NCI-H2081 treated with DMSO at 0.1 percent for 48 hours (cell line): ENCODE results near the gene POU2F2.
"Not testable (repeated sequence)": the region's sequence is repeated elsewhere in the genome, so short reads cannot be mapped to it uniquely, and the experiment has no call there.

Source experiments
- DNase-seq: peaks from one replicate; lab custom pipeline; 2025; lab: John Stamatoyannopoulos, UW

The POU2F2 gene

DNA sequence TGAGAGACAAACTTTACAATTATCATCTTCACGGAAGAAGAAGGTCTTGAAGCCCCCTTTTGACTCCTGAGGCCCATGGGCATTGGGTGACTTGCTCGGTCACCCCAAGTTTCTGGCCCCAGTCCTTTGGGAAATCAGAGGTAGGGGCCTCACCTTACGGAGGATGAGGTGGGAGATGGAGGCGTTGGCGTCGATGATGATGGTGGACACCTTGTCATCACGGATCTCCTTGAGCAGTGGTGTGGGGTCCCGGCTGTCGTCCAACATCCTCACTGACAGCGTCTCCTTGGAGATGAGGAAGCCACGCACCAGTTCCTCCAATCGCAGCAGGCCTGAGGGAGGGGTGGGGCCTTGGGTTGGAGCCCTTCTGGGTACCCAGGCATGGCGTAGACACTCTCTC, 73.0 kb downstream of the POU2F2 start:
- no peak for DNase-seq

DNA sequence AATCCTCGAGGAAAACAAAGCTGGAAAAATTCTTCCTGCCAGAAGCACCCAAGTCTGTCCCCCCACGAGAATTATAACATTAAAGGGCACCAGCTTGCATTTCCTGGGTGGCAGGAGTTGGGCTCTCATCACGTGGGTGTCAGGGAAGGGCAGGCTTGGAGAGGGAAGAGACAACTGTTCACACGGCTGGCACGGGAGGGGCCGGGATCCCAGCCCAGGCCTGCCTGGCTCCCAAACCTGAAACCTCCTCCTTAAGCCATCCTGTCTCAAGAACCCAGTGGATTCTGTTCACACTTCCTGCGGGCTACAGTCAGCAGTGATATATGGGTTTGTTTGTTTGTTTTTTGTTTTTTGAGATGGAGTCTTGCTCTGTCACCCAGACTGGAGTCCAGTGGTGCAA, 74.4 kb downstream of the POU2F2 start:
- DNase-seq, result no peak

DNA sequence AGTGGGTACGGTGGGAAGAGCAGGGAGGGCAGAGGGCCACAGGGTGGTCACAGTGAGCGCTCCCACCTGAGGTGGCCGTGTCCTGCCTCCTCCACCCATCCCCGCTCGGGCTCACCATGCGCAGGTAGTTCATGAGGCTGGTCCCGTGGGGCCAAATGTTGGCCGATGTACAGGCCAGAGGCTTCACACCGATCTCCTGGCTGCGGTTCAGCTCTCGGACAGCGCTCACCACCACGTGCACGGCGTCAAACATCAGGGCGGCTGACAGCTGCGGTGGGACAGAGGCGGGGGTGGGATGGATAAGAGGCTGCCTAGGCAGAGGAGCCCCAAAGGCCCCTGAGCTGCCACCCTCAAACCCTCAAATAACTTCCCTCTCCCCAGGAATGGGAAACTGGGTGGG, 78.0 kb downstream of the POU2F2 start:
- no peak for DNase-seq

DNA sequence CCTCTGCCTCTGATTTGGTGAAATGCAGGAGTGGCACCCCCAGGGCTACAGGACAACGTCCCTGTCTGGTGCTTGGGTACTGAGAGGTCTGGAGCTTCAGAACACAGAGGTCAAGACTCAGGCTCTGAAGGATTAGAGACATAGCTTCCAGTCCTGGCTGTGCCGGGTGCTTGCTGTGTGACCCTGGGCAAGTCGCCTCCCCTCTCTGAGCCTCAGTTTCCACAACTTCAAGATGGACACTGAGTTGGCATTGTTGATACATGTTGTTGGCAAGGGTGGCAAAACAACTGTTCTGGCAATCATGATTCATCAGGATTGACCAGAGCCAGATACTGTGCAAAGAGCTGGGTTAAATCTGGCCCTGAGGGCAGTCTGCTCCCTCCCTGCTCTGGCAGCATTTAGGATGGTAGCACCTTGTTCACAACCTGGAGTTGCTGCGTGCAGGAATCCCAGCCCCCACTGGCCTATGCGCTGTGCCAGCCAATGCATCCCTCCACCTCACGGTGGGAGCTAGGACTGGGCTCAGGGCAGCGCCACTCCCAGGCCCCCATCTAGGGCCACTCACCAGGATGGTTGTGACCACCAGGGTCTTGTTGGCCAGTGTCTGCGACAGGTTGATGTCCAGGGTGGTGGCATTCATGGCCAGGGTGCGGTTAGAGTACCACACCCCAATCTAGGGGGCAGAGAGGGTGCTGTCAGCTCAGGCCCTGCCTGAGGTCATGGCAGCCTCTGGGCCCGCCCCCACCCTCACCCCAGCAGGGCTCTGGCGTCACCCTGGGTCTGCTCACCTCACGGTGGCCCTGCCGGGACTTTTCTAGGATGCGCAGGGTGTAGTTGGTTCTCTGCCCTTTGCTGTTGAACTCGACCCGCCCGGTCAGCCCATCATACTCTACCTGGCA, 79.0 kb downstream of the POU2F2 start:
- DNase-seq, result no peak

DNA sequence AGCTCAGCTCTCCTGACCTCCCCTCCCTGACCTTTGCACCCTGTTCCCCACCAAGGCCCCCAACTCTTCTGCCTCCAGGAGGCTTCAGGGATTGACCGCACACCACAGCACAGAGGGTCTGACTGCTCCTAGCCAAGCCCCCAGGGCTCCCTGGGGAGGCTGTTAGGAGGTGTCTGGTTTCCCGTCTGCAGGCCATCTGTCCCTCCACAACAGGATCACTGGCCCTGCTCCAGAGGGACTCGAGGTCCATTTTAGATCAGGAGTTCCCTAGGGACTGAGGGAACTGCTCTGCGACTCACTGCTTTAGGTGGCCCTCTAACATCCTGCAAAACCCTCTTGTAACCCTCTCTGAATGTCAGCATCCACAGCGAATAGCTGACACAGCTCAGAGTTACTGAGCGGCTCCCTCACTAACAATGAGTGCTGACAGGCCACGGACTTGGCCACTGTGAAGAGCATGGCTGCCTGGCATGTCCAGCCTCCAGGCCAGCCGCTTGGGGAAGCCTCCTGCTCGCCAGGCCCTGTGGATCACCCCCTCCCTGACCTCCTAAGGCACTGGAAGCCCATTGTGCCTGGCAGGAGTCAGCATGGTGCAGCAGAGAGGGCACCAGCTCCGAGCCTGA, 79.9 kb downstream of the POU2F2 start:
- DNase-seq, result no peak

DNA sequence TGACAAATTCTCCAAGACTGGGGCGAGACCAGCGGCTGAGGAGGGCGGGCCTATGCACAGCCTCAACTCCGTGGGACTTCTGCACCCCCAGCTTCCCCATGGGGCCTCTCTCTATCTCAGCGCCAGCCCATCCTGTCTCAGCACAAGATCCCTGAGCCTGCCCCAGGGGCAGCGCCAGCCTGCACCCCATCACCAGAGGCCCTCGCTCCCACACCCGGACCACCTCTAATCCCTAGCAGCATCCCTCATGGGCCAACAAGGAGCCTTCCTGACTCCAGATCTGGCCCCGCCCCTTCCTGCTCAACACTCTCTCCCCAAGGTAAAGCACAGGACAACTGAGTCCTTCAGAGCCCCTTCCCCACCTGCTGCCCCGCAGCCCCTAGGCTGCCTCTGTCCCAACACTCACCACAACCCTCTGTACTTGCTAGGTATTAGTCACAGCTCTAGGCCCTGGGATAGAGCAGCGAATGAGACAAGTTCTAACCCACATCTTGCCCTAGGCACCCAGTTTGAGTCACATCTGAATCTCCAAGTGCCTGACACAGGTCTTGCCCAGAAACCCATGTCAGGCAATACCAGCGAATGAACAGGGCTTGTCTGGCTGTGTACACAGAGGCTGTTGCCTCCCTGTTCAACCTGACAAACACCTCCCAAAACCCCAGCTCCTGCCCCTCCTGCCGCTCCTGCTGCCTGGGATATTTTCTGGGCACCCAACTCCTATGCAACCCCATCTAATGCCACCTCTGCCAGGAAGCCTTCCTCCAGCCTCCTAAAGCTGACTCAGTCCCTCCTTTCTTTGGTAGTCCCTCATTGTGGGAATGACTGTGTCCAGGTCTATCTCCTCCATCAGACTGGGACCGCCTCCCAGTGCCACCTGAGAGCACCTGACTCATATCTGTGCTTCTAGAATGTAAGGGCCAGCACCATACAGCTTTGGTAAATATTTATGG, 80.8 kb downstream of the POU2F2 start:
- DNase-seq, result no peak

DNA sequence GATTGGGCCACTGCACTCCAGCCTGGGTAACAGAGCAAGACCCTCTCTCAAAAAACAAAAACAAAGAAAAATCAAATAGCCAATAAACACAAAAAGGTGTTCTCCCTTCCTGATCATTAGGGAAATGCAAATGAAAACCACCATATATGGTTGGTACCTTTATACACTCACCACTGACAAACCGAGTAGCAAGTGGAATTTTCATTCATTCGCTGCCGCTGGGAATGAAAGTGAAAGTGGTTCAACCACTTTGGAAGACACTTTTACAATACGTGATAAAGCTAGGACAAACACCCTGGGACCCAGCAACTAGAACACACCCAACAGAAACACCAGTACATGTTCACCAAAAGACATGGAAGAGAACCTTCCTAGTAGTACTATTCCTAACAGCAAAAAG, 83.3 kb downstream of the POU2F2 start:
- DNase-seq, result no peak

DNA sequence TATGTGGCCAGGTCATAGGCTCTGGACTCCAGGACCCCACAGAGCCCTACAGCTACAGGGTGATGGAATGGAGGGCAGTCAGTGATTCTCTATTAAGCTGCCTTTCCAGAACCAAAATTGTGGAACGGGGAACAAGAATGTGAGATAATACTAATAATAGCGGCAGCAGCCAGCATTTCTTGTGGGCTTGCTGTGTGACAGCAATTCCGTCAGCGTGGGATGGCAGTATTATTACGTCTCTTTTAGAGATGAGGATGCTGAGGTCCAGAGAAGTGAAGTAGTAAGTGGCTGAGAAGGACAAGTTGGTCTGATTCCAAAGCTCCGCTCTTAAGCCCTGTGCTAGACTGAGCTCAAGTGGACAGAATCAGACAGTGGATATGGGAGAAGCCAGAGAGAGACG, 86.7 kb downstream of the POU2F2 start:
- DNase-seq, result no peak

DNA sequence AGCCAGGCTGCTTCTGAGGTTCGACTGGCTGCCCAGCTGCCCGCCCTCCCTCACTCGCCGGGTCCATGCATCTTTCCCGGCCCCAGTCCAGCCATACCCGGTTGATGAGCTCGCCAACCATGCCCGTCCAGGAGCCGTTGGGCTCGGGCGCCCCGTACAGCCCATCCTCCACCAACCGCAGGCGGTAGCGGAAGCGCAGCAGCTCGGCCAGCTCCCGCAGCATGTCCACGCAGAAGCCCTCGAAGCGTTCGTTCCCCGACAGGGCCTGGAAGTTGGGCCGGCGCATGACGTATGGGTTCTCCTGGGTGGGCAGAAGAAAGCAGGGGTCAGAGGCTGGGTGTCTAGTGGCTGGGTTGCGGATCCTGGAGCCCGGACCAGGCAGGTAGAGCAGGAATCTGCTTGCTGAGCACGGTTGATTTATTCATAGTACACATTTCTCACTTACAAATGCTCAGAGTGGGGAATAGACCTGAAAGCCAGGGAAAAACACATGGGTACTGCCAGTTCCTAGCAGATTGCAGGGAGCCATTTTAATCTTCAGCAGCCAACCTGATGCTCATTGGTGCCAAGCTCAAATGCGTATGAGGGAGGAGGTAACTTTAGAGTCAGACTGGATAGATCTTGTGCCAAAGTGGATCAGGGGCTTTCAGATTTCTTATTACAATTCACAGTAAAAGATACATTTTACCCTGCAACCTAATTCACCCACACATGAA, 89.6 kb downstream of the POU2F2 start:
- no peak for DNase-seq

DNA sequence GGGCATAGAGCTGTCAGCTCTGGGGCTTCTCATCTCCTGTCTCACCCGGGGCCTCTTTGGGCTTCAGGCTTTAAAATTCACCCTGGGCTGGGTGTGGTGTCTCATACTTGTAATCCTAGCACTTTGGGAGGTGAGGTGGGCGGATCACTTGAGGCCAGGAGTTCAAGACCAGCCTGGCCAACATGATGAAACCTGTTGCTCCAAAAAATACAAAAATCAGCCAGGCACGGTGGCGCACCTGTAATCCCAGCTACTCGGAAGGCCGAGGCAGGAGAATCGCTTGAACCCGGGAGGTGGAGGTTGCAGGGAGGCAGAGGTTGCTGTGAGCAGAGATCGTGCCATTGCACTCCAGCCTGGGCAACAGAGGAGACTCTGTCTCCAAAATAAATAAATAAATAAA, 91.8 kb downstream of the POU2F2 start:
- not testable (repeated sequence) for DNase-seq

DNA sequence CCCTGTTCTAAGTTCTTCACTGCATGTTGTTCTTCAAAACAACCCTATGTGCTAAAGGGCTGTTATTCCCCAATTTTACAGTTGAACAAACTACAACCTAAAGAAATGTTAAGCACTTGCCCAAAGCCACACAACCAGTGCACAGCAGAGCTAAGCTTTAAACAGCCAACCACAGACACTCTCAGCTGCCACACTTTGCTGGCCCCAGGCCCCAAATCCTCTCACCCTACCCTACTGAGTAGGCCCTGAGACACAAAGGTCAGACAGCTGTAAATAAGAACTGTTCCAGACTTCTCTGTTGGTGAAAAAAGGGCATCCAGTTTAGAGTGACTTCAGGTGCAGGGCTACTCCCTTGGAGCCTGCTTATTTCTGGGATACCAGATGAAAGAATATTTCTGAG, 92.2 kb downstream of the POU2F2 start:
- no peak for DNase-seq

DNA sequence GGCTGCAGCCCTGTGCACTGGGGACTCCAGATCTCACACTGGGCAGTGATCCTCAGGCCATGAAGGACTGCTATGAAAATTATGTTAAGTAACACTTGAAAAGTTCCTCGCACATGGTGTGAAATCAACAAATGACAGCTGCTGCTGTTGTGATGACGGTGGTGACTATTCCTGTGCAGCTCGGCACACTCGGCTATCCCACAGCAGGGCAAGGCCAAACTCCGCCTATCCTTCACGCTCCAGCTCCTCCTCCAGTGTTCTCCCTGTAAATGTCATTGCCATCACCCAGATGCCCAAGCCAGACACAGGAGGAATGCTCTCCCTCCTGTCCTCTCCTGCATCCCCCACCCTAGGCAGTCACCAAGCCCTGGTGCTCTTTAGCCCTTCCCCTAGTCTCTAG, 93.6 kb downstream of the POU2F2 start:
- no peak for DNase-seq

DNA sequence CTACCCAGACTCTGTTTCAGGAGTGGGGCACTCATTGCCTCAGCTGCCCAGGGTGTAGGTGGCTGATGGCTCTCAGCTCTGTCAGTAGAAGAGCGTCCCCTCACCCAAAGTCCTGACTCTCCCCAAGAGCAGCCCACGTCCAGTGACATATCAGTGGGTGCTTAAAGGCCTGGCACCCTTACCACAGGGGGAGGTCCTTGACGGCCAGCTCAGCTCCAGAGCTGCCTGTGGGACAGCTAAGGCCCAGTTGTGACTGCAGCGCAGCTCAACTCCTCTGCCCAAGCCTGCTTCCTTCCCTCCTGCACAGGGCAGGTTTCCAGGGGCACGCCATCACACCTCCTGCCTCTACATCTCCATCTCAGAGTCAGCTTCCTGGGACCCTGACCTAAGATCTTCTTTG, 94.6 kb downstream of the POU2F2 start:
- no peak for DNase-seq
